Bronchial epithelial cell (primary cell): Measurements from ENCODE around the gene KCNIP1. TPM values are rescaled to one million over a fixed set of nuclear protein-coding genes. Genes with fewer than 3 reads are reported as not detected.
"Not testable (repeated sequence)": the region's sequence is repeated elsewhere in the genome, so short reads cannot be mapped to it uniquely, and the experiment has no call there.

ENCODE experiments used
- DNase-seq: peaks from one replicate; pipeline ENCODE4 v3.0.0-alpha.2; 2010; ENCODE audit warnings: low read depth
- FAIRE-seq: peaks from 2 replicates; lab custom pipeline; 2011; peaks lifted over from hg19 to GRCh38; lab: Jason Lieb, UNC
- H3K27me3 ChIP-seq: 2 replicates; pipeline ENCODE4 v1.5.1; 2011; ENCODE audit warnings: low read length; ENCODE audit not compliant: control insufficient read depth, insufficient read depth
- H3K36me3 ChIP-seq: 2 replicates; pipeline ENCODE4 v1.5.1; 2011; ENCODE audit warnings: low read length; ENCODE audit not compliant: control insufficient read depth, insufficient read depth
- H3K4me3 ChIP-seq: 2 replicates; pipeline ENCODE4 v1.5.1; 2011; ENCODE audit warnings: mild to moderate bottlenecking, low read depth, low read length, control low read depth
- total RNA-seq: library from RNA; depleted of rRNA; stranded (reverse); fragments of >200 nt; gene quantifications from 2 replicates; pipeline ENCODE4 v1.2.1, GENCODE V29; 2014
- TF ChIP-seq, protein P1 (sequence below): IDR thresholded peaks from 2 replicates; pipeline ENCODE4 v1.5.1; 2011; ENCODE audit warnings: mild to moderate bottlenecking, moderate library complexity, low read length, control low read depth, inconsistent platforms; ENCODE audit not compliant: insufficient read depth, severe bottlenecking

The KCNIP1 gene
- total RNA-seq, 1 donor from 2014 or later, result under 0.01 TPM

DNA sequence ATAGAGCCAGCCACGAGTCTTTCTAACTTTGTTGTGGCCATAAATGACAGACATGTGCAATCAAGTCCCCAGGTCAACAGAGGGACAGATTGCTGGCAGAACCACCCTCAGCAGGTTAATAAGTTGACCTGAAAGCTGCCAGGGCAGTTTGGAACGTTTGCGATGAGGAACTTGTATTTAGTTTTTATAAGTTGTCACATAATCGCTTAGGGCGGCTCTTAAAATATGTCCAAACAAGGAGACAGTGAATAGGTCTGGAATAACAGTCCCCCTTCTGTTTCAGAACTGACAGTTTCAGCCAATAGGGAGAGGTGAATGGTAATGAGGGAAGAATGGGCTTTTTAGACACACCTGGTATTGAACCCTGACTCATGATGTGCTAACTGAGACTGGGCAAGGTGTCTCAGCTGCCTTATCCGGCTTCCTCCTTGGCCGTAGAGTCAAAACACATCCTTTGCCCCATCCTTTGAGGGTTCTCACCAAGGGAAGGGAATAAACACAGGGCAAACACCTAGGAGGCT lies 246.2 kb downstream of the KCNIP1 start:
- Histone ChIP-seq H3K4me3 (no peak overlapping the region), H3K27me3 (no peaks in the 10 kb centered on the region), H3K36me3 (no peaks in the 10 kb centered on the region)
- TF ChIP-seq, protein P1, sequence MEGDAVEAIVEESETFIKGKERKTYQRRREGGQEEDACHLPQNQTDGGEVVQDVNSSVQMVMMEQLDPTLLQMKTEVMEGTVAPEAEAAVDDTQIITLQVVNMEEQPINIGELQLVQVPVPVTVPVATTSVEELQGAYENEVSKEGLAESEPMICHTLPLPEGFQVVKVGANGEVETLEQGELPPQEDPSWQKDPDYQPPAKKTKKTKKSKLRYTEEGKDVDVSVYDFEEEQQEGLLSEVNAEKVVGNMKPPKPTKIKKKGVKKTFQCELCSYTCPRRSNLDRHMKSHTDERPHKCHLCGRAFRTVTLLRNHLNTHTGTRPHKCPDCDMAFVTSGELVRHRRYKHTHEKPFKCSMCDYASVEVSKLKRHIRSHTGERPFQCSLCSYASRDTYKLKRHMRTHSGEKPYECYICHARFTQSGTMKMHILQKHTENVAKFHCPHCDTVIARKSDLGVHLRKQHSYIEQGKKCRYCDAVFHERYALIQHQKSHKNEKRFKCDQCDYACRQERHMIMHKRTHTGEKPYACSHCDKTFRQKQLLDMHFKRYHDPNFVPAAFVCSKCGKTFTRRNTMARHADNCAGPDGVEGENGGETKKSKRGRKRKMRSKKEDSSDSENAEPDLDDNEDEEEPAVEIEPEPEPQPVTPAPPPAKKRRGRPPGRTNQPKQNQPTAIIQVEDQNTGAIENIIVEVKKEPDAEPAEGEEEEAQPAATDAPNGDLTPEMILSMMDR, result no peak
- FAIRE-seq (peak; percentile 88), DNase-seq (peak; percentile 77)

DNA sequence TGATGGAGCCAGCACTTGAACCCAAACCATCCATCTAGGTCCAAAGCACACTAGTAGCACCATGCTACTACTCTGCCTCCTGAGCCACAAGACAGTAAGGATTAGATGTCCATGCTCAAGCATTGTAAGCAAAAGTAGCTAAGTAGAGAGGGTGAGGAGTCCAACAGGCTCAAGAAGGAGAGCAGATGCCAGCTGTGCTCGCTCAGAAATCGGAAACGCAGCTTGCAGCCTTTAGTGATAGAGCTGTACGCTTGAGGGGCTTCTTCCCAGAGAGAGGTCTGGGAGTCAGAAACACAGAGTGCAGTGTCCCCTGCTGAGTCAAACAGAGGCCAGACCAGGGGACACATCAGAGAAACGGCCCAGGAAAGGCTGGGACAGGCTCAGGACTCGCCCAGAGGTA lies 247.0 kb downstream of the KCNIP1 start:
- no peak for FAIRE-seq
- DNase-seq, result no peak
- Histone ChIP-seq H3K4me3 (no peak overlapping the region), H3K36me3 (no peaks in the 10 kb centered on the region), H3K27me3 (no peaks in the 10 kb centered on the region)
- TF ChIP-seq, protein P1, result no peak

DNA sequence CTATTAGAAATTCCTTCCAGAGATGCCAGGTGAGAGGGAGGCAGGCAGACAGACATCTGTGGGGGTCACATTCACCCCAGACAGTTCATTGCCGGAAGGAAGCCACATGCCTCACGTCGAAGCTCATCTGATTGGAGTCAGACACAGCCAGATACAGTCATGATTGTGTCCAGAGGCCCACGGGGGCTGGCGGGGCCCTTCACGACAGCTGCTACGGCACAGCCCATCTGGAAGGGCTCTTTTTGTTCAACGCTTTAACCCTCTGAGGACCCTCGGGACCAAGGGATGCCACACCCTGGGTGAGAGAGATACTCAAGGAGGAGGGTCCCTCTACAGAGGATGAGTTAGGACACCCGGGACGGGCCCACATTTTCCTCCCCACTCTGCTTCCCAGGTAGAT lies 247.8 kb downstream of the KCNIP1 start:
- no peak overlapping the region for H3K4me3 ChIP-seq
- no peaks in the 10 kb centered on the region for H3K36me3 ChIP-seq
- no peak for FAIRE-seq
- DNase-seq, result no peak
- TF ChIP-seq, protein P1, result no peak
- H3K27me3 ChIP-seq, result no peaks in the 10 kb centered on the region

DNA sequence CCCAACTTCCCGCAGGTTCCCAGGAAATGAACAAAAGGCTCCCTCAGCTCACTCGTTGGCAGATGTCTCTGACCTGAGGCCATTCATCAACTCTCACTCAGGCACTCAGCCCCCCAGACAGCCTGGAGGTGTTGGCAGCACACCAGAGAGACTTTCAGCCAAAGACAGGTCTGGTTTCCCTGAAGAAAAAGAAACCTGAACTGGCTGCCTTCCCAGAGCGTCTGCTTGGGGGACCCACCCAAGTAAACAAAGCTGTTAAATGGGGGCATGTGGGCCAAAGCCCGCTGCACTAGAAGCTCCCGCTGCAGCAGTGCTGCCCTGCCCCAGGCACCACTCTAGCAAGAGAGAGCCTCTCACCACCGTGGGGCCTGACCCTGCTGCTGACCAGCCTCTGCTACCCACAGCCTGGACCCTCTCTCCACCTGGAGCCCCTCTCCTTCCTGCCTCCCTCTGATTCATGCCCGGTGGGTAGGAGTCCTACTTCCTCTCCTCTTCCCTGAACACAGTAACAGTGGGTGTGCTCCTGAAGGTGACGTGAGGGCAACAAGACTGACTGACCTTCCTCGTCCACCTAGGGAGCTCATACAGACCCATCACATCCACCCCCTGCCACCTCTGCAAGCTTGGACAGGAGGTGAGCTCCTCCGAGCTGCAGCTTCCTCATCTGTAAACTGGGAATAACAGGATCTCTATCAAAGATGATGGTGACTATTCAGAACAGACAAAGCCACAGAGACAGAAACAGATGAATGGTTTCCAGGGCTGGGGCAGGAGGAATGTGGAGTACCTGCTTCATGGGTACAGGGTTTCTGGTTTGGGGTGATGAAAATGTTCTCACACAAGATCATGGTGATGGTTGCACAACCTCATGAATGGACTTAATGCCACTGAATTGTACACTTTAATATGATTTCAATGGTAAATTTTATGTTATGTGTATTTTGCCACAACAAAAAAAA lies 248.7 kb downstream of the KCNIP1 start:
- Histone ChIP-seq H3K4me3 (no peak overlapping the region), H3K36me3 (no peaks in the 10 kb centered on the region), H3K27me3 (no peaks in the 10 kb centered on the region)
- TF ChIP-seq, protein P1, result no peak
- no peak for FAIRE-seq
- DNase-seq, result peak; percentile 47

DNA sequence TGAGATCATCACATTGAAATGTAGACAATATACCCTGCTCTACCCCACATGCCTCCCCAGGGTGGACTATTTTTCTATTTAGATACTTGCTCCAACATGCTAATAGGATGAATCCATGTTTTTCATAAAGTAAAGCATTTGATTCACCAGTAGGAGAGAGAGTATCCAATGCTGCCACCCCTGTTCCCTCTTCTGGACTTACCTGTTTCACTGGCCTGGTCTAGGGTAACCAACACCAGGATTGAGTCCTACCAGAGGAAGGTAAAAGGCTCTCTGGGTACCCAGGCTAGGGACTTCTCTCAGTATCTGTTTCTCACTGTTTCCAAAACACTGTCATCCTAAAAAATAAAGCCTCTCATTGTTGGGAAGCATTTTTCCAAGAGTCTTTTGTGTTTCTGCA lies 249.5 kb downstream of the KCNIP1 start:
- no peak for DNase-seq
- H3K36me3 ChIP-seq, result no peaks in the 10 kb centered on the region

DNA sequence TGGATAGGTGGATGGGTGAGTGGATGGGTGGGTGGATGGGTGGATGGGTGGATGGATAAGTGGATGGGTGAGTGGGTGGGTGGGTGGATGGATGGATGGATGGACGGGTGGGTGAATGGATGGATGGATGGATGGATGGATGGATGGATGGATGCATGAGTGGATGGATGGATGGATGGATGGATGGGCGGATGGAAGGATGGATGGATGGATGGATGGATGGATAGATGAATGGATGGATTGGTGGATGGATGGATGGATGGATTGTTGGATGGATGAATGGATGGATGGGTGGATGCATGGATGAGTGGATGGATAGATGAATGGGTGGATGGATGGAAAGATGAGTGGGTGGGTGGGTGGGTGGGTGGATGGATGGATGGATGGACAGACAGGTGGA lies 250.7 kb downstream of the KCNIP1 start:
- not testable (repeated sequence) for H3K27me3 ChIP-seq, FAIRE-seq, H3K4me3 ChIP-seq, DNase-seq, H3K36me3 ChIP-seq

More for the DNA sequence above, 249.5 kb downstream of the KCNIP1 start:
- TF ChIP-seq, protein P1, result no peak
- H3K4me3 ChIP-seq, result no peak overlapping the region
- no peak for FAIRE-seq
- H3K27me3 ChIP-seq, result no peaks in the 10 kb centered on the region
